Mononuclear cell (primary cell): ENCODE measurements around the gene AGBL5. TPM values are rescaled to one million over a fixed set of nuclear protein-coding genes. Genes with fewer than 3 reads are reported as not detected.
"Not testable (repeated sequence)": the region's sequence is repeated elsewhere in the genome, so short reads cannot be mapped to it uniquely, and the experiment has no call there.

Experiments
- H3K27me3 ChIP-seq: 2 replicates; pipeline ENCODE4 v1.6.0; 2011; ENCODE audit warnings: low read length, control low read depth; ENCODE audit not compliant: insufficient read depth
- H3K4me1 ChIP-seq: 2 replicates; pipeline ENCODE4 v1.5.1; 2011; ENCODE audit warnings: mild to moderate bottlenecking, low read length, control low read depth; ENCODE audit not compliant: insufficient read depth
- H3K4me3 ChIP-seq: 2 replicates; pipeline ENCODE4 v1.5.1; 2011; ENCODE audit warnings: mild to moderate bottlenecking, low read length, moderate library complexity
- H3K9me3 ChIP-seq: 2 replicates; pipeline ENCODE4 v1.5.1; 2011; ENCODE audit warnings: low read depth, mild to moderate bottlenecking, control low read depth, low read length
- total RNA-seq: library from RNA; depleted of rRNA; stranded (reverse); fragments of >200 nt; gene quantifications from one replicate; pipeline ENCODE4 v1.2.3, GENCODE V29; 2012

The AGBL5 gene
- total RNA-seq, 1 donor, result 8.9 TPM

DNA sequence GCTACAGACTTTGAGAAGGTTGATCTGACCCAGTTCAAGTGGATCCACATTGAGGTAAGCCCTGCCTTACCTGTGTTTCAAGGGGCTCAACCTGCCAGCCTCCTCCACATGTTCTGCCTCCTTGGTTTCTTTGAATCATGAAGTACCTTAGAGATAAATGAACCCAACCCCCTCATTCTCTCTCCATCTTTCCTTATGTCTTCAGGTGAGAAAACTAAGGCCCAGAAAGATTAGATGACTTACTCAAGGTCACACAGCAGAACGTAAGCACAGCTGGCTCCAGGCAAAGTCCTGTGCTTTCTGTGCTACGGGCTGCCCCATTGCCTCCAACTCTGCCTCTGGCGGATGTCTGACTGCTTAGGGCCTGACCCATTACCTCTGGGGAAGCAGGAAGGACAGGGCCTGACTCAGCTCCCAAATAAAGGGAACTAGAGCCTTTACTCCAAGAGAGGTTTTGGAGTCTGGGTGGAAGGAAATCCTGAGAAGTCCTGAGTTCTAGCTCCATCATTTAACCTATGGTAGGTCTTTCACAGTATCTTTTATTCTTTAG lies 45.4 kb downstream of the AGBL5 start:
- H3K4me3 ChIP-seq, result no peak overlapping the region
- H3K4me1 ChIP-seq, result peaks cover 20% of the 10 kb centered on the region
- H3K9me3 ChIP-seq, result no peaks in the 10 kb centered on the region
- H3K27me3 ChIP-seq, result no peaks in the 10 kb centered on the region

DNA sequence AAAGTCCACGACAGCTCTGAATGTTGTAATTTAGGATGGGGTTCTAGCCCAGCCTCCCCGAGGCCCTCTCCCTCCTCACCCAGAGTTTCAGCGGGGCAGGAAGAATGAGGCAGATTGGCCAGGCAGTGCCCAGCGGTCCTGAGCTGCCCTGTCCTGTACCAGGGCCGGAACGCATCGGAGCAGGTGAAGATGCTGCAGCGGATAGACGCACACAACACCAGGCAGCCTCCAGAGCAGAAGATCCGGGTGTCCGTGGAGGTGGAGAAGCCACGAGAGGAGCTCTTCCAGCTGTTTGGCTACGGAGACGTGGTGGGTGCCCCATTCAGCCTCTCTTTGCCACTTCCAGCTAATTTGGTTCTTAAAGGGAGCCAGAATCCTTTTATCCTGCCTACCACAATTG lies 45.9 kb downstream of the AGBL5 start:
- H3K27me3 ChIP-seq, result no peaks in the 10 kb centered on the region
- peaks cover 20% of the 10 kb centered on the region for H3K4me1 ChIP-seq
- no peak overlapping the region for H3K4me3 ChIP-seq
- no peaks in the 10 kb centered on the region for H3K9me3 ChIP-seq

- H3K27me3 ChIP-seq, result no peaks in the 10 kb centered on the region
- peaks cover 20% of the 10 kb centered on the region for H3K4me1 ChIP-seq
- no peak overlapping the region for H3K4me3 ChIP-seq
- no peaks in the 10 kb centered on the region for H3K9me3 ChIP-seq
Observed at GRCh38 chr2:27099334-27099955, 48.0 kb downstream of the AGBL5 start.

- Histone ChIP-seq H3K27me3 (no peaks in the 10 kb centered on the region), H3K9me3 (no peaks in the 10 kb centered on the region), H3K4me3 (no peak overlapping the region), H3K4me1 (peaks cover 20% of the 10 kb centered on the region)
Observed at GRCh38 chr2:27100036-27100435, 48.6 kb downstream of the AGBL5 start.

GRCh38 chr2:27102329-27102728 lies 50.9 kb downstream of the AGBL5 start:
- Histone ChIP-seq H3K9me3 (no peaks in the 10 kb centered on the region), H3K4me3 (no peak overlapping the region), H3K4me1 (peaks cover 2% of the 10 kb centered on the region), H3K27me3 (no peaks in the 10 kb centered on the region)

GRCh38 chr2:27105981-27106380 lies 54.5 kb downstream of the AGBL5 start:
- H3K4me3 ChIP-seq, result no peak overlapping the region
- no peaks in the 10 kb centered on the region for H3K9me3 ChIP-seq
- H3K4me1 ChIP-seq, result no peaks in the 10 kb centered on the region

GRCh38 chr2:27108221-27108620 lies 56.8 kb downstream of the AGBL5 start:
- Histone ChIP-seq H3K9me3 (no peaks in the 10 kb centered on the region), H3K27me3 (no peaks in the 10 kb centered on the region), H3K4me1 (no peaks in the 10 kb centered on the region), H3K4me3 (no peak overlapping the region)

More at GRCh38 chr2:27105981-27106380, 54.5 kb downstream of the AGBL5 start:
- no peaks in the 10 kb centered on the region for H3K27me3 ChIP-seq

- no peak overlapping the region for H3K4me3 ChIP-seq
- H3K27me3 ChIP-seq, result no peaks in the 10 kb centered on the region
- H3K9me3 ChIP-seq, result no peaks in the 10 kb centered on the region
- no peaks in the 10 kb centered on the region for H3K4me1 ChIP-seq
Observed at GRCh38 chr2:27109083-27109482, 57.6 kb downstream of the AGBL5 start.

GRCh38 chr2:27110603-27111352 lies 59.3 kb downstream of the AGBL5 start:
- H3K4me1 ChIP-seq, H3K9me3 ChIP-seq, H3K4me3 ChIP-seq, H3K27me3 ChIP-seq: not testable (repeated sequence)

DNA sequence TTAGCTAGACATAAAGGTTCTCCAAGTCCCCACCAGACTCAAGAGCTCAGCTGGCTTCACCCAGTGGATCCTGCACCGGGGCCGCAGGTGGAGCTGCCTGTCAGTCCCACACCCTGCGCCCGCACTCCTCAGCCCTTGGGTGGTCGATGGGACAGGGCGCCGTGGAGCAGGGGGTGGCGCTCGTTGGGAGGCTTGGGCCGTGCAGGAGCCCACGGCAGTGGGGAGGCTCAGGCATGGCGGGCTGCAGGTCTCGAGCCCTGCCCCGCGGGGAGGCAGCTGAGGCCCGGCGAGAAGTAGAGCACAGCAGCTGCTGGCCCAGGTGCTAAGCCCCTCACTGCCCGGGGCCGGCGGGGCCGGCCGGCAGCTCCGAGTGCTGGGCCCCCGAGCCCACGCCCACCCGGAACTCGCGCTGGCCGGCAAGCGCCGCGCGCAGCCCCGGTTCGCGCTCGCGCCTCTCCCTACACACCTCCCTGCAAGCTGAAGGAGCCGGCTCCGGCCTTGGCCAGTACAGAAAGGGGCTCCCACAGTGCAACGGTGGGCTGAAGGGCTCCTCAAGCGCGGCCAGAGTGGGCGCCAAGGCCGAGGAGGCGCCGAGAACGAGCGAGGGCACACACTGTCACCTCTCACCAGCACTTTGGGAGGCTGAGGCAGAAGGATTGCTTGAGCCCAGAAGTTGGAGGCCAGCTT lies 60.1 kb downstream of the AGBL5 start:
- H3K27me3 ChIP-seq, H3K9me3 ChIP-seq, H3K4me1 ChIP-seq, H3K4me3 ChIP-seq: not testable (repeated sequence)

DNA sequence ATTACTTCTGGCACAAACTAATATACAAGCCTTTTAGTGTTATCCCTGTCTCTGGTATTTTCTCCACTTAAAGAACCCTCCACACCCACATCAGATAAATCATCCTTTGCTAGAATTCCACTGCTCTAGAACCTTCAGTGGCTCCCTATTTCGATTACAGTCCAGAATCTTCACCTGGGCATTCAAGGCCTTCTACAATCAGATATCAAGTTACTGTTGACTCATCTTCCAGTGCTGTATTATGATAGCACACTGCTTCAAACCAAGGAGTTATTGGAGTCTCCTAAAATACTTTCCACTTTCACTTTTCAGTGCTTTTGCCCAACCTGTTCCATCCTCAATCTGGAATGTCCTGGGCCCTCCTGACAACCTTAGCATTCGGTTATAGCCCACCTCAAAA lies 64.1 kb downstream of the AGBL5 start:
- Histone ChIP-seq H3K4me1 (peaks cover 12% of the 10 kb centered on the region), H3K9me3 (no peaks in the 10 kb centered on the region), H3K4me3 (no peak overlapping the region), H3K27me3 (peaks cover 20% of the 10 kb centered on the region)

DNA sequence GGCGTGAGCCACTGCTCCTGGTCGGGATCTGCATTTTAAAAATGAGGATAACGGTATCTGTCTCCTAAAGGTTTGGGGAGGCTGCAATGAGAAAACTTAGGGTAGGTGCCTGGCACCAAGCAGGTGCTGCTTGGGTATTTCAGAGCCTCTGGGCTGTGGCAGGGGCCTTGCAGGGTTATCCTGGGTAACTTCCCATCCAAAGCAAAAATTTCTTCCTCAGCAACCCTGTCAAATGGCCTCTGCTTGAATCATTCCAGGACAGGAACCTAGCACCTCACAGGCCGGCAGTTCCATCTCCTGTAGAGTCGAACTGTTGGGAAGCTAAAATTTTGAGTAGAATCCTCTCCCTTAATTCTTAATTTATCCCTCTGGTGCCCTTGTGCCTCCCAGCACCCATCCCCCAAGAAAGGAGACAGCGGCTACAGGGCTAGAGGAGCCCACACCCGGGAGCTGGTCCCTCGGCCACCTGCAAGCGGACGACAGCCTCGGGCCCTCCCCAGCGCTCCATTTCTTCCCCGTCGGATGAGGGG lies 66.6 kb downstream of the AGBL5 start:
- Histone ChIP-seq H3K9me3 (no peaks in the 10 kb centered on the region), H3K4me1 (peaks cover 23% of the 10 kb centered on the region), H3K27me3 (peaks cover 22% of the 10 kb centered on the region), H3K4me3 (no peak overlapping the region)

DNA sequence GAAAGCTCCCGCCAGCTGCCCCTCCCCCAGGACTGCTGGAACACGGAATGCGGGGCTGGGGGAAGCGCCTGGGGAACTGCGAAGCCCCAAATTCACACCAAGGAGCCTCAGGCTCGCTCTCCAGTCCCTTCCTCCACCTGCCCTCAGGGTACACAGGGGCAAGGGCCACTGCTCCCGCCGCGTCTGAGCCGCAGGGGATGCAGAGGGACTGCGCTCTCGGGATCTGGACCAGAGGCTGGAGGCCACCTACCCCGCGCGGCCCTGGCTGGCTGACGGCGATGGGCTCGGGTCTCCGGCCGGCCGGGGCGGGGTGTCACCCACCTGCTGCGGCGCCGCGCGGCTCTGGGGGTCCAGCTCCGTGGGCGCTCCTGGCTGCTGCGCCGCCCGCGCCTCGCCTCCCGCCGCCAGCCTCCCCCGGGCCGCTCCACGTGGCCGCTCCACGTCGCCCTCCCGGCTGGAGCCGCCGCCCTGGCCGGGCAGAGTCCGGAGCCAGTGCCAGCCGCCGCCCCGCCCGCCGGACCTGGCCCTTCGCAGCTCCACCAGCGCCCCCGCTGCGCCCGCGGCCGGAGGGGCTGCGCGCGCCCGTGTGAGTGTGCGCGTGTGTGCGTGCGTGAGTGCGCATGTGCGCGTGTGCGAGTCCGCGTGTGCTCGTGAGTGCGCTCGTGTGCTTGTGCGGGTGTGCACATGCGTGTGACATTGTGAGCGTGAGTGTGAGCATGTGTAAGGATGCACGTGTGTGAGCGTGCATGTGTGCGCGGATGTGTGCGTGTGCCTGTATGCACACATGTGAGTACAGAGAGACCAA lies 67.3 kb downstream of the AGBL5 start, which contains the start of gene CGREF1:
TSS of gene CGREF1 (minus strand) at position 604 of the 805 bp plus-strand sequence. CDS start 14,762 bp downstream, outside the sequence.
- Histone ChIP-seq H3K9me3 (no peaks in the 10 kb centered on the region), H3K4me3 (no peak within 1 kb of the TSS), H3K4me1 (peaks cover 29% of the 10 kb centered on the region), H3K27me3 (peaks cover 22% of the 10 kb centered on the region)

DNA sequence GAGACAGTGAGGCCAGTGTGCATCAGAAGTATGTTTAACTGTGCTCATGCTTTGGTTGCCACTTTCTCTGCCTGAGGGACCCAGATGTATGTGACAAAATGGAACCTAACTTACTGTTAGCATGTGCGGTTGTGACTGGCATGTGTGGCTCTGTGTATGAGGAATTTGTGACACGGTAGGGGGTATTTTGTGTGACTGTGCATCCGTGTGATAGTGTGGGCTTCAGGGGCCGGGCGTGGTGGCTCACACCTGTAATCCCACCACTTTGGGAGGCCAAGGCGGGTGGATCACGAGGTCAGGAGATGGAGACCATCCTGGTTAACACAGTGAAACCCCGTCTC lies 67.8 kb downstream of the AGBL5 start:
- not testable (repeated sequence) for H3K4me3 ChIP-seq, H3K9me3 ChIP-seq
- Histone ChIP-seq H3K27me3 (peaks cover 22% of the 10 kb centered on the region), H3K4me1 (peaks cover 33% of the 10 kb centered on the region)
